ENCODE measurements around the gene TRIM72. TPM values are rescaled to one million over a fixed set of nuclear protein-coding genes. Genes with fewer than 3 reads are reported as not detected.
"Not testable (repeated sequence)": the region's sequence is repeated elsewhere in the genome, so short reads cannot be mapped to it uniquely, and the experiment has no call there.

The TRIM72 gene
- total and polyA plus RNA-seq, 8 donors = under 0.01 to 0.15 (median 0.10) TPM; not detected in 5

DNA sequence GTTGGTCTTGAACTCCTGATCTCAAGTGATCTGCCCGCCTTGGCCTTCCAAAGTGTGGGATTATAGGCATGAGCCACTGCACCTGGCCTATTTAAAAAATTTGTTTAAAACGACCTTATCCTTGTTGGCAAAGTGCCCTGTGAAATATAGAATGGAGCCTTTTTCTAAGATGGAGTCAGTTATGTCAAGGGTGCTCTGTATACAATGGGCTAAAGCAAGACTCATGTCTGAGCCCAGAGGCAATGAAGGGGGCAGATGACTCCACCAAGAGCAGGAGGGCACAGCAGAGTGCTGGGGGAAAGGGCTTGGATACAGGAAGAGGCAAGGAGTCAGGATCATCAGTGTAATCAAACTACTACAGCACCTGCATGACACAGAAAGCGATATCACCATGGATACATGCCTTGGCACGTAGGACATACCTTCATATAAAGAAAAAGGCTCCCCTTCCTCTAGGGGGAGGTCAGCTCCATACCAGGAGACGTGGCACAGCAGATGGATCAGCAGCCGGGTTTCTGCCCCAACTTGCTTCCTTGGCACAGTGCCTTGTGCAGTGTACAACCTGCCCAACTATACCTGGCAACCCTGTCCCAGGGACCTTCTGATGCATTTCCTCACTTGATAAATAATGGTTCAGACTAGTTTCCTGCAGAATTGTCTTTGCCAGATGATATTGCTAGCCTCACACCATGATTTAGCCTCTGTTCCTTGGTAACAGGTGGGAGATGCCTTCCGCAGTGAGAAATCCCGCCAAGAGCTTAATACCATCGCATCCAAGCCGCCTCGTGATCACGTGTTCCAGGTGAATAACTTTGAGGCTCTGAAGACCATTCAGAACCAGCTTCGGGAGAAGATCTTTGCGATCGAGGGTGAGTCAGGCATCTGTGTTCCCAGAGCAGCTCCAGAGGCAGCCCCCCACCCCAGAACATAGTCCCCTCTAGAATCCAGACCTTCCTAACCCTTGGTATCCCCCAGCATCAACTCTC lies 61.2 kb downstream of the TRIM72 start:
- peaks cover 0 to 9% (median 0%) of the 10 kb centered on the region in 4 donors for H3K36me3 ChIP-seq
- H3K27ac ChIP-seq = no peak overlapping the region
- no peak for DNase-seq
- no peak overlapping the region for H3K4me3 ChIP-seq
- TF ChIP-seq EP300 (IDR thresholded peaks at IDR 0.05) (no peak), POLR2A (IDR thresholded peaks at IDR 0.05) (no peak), POLR2AphosphoS5 (IDR thresholded peaks at IDR 0.05) (no peak)
- TF ChIP-seq, protein P1, sequence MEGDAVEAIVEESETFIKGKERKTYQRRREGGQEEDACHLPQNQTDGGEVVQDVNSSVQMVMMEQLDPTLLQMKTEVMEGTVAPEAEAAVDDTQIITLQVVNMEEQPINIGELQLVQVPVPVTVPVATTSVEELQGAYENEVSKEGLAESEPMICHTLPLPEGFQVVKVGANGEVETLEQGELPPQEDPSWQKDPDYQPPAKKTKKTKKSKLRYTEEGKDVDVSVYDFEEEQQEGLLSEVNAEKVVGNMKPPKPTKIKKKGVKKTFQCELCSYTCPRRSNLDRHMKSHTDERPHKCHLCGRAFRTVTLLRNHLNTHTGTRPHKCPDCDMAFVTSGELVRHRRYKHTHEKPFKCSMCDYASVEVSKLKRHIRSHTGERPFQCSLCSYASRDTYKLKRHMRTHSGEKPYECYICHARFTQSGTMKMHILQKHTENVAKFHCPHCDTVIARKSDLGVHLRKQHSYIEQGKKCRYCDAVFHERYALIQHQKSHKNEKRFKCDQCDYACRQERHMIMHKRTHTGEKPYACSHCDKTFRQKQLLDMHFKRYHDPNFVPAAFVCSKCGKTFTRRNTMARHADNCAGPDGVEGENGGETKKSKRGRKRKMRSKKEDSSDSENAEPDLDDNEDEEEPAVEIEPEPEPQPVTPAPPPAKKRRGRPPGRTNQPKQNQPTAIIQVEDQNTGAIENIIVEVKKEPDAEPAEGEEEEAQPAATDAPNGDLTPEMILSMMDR (IDR thresholded peaks at IDR 0.05) = no peak
- H3K9me3 ChIP-seq = peaks cover 0 to 5% (median 0%) of the 10 kb centered on the region in 4 donors
- intact Hi-C loops (cut with DNase I; ENCODE audit: low total_unique reads) = no loop called here
- H3K27me3 ChIP-seq = peaks cover 0 to 14% (median 0%) of the 10 kb centered on the region in 3 donors
- WGBS, 5 donors = 82 to 86% (median 84%) methylated on average over 13 to 15 of the region's 15 CpGs
- no peaks in the 10 kb centered on the region for H3K4me1 ChIP-seq

DNA sequence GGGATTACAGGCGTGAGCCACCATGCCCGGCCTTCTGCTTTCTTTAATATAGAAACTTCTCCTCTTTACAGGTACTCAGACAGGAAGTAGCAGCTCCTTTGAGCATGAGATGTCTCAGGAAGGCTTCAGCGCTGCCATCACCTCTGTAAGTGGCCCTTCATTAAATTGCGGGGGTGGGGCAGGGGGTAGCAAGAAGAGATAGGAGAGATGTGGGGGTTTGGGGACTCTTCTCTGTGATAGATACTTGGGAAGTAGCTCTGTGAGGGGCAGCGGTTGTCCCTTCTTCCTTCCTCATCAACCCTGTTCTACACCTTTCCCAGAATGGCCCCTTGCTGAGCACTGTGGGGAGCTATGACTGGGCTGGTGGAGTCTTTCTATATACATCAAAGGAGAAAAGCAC lies 62.7 kb downstream of the TRIM72 start:
- Histone ChIP-seq H3K27ac (no peak overlapping the region), H3K36me3 (peaks cover 0 to 9% (median 0%) of the 10 kb centered on the region in 4 donors), H3K4me1 (no peaks in the 10 kb centered on the region), H3K9me3 (peaks cover 0 to 5% (median 0%) of the 10 kb centered on the region in 4 donors), H3K27me3 (peaks cover 0 to 9% (median 0%) of the 10 kb centered on the region in 3 donors), H3K4me3 (no peak overlapping the region)
- DNase-seq = no peak
- WGBS, 5 donors = 77 to 81% (median 80%) methylated on average over 5 of the region's 5 CpGs
- TF ChIP-seq POLR2A (IDR thresholded peaks at IDR 0.05) = no peak
- TF ChIP-seq, protein P1 (IDR thresholded peaks at IDR 0.05) = no peak
- no peak for TF ChIP-seq POLR2AphosphoS5 (IDR thresholded peaks at IDR 0.05)
- TF ChIP-seq EP300 (IDR thresholded peaks at IDR 0.05) = no peak
- intact Hi-C loops (cut with DNase I; ENCODE audit: low total_unique reads) = no loop called here

DNA sequence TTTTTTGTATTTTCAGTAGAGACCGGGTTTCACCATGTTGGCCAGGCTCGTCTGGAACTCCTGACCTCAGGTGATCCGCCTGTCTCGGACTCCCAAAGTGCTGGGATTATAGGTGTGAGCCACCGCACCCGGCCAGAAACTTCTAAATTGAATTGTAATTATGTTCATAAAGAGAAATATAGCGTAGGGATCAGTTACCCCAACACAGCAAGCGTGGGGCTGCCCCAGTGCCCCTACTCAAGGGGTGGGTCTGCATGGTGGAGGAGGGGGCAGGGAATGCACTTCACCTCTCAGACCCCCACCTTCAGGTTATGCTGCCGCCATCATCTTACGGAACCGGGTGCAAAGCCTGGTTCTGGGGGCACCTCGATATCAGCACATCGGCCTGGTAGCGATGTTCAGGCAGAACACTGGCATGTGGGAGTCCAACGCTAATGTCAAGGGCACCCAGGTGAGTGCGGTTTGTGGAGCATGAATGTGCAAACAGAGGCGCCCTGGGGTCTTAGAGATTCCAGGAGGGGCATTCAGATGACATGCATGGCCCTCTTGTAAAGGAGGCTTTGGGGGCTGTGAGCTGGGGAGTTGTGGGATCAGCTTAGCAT lies 63.8 kb downstream of the TRIM72 start:
- H3K9me3 ChIP-seq = peaks cover 0 to 5% (median 0%) of the 10 kb centered on the region in 4 donors
- no peaks in the 10 kb centered on the region for H3K4me1 ChIP-seq
- peaks cover 0 to 9% (median 0%) of the 10 kb centered on the region in 4 donors for H3K36me3 ChIP-seq
- no peak overlapping the region for H3K27ac ChIP-seq
- intact Hi-C loops (cut with DNase I; ENCODE audit: low total_unique reads) = no loop called here
- H3K27me3 ChIP-seq = peaks cover 0 to 2% (median 0%) of the 10 kb centered on the region in 3 donors
- TF ChIP-seq EP300 (IDR thresholded peaks at IDR 0.05) = no peak
- TF ChIP-seq, protein P1 (IDR thresholded peaks at IDR 0.05) = no peak
- TF ChIP-seq POLR2AphosphoS5 (IDR thresholded peaks at IDR 0.05) = no peak
- TF ChIP-seq POLR2A (IDR thresholded peaks at IDR 0.05) = no peak
- 86 to 89% (median 87%) methylated on average over 17 of the region's 17 CpGs for WGBS, 5 donors
- DNase-seq = no peak
- no peak overlapping the region for H3K4me3 ChIP-seq

DNA sequence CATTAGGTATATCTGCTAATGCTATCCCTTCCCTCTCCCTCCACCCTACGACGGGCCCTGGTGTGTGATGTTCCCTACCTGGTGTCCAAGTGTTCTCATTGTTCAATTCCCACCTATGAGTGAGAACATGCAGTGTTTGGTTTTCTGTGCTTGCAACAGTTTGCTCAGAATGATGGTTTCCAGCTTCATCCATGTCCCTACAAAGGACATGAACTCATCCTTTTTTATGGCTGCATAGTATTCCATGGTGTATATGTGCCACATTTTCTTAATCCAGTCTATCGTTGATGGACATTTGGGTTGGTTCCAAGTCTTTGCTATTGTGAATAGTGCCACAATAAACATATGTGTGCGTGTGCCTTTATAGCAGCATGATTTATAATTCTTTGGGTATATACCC lies 64.9 kb downstream of the TRIM72 start:
- 81 to 95% (median 93%) methylated on average over 3 to 4 of the region's 4 CpGs for WGBS, 5 donors
- H3K9me3 ChIP-seq; H3K27ac ChIP-seq; H3K27me3 ChIP-seq; H3K4me3 ChIP-seq; intact Hi-C loops (cut with DNase I; ENCODE audit: low total_unique reads); DNase-seq; H3K4me1 ChIP-seq; H3K36me3 ChIP-seq: not testable (repeated sequence)

Small RNA genes lying within 50 kb of the gene (small RNA-seq; reads per million reads assigned to genes)
- gene AC009088.4 (0 reads per million in 4 donors), gene NDUFA3P6 (0 reads per million in 4 donors)

Other genes with a start within 250 kb of the TRIM72 start
- gene HSD3B7, start 228.9 kb upstream of the TRIM72 start, total RNA-seq = 10 to 100 TPM in 3 of 5 donors, 1 to 10 TPM in 2; 2.9 to 52.7 (median 13.4) TPM
- 10 to 100 TPM in 1 of 3 donors, 1 to 10 TPM in 2; 4.3 to 19.5 (median 7.3) TPM for gene HSD3B7, start 228.9 kb upstream of the TRIM72 start, polyA plus RNA-seq
- gene STX1B, start 203.5 kb upstream of the TRIM72 start, total RNA-seq = under 1 TPM in 1 of 5 donors, not detected in 4; 0.55 TPM
- under 1 TPM; 0.15 to 1.00 (median 0.78) TPM for gene STX1B, start 203.5 kb upstream of the TRIM72 start, polyA plus RNA-seq
- gene STX4, start 180.6 kb upstream of the TRIM72 start, total RNA-seq = 100 to 1,000 TPM in 2 of 5 donors, 10 to 100 TPM in 3; 13.8 to 254 (median 60.0) TPM
- gene STX4, start 180.6 kb upstream of the TRIM72 start, polyA plus RNA-seq = 10 to 100 TPM; 59.3 to 73.9 (median 60.4) TPM
- gene ZNF668, start 139.9 kb upstream of the TRIM72 start, total RNA-seq = 10 to 100 TPM in 3 of 5 donors, 1 to 10 TPM in 1, not detected in 1; 8.6 to 14.2 (median 12.0) TPM
- gene ZNF668, start 139.9 kb upstream of the TRIM72 start, polyA plus RNA-seq = 1 to 10 TPM; 5.7 to 10.0 (median 6.0) TPM
- gene ZNF646, start 139.7 kb upstream of the TRIM72 start, total RNA-seq = 10 to 100 TPM in 2 of 5 donors, 1 to 10 TPM in 3; 6.7 to 13.4 (median 9.0) TPM
- 1 to 10 TPM; 2.1 to 5.0 (median 2.6) TPM for gene ZNF646, start 139.7 kb upstream of the TRIM72 start, polyA plus RNA-seq
- 1 to 10 TPM in 3 of 5 donors, under 1 TPM in 1, not detected in 1; 0.87 to 5.3 (median 1.9) TPM for gene PRSS53, start 125.2 kb upstream of the TRIM72 start, total RNA-seq
- 1 to 10 TPM in 2 of 3 donors, under 1 TPM in 1; 0.46 to 1.3 (median 1.1) TPM for gene PRSS53, start 125.2 kb upstream of the TRIM72 start, polyA plus RNA-seq
- 100 to 1,000 TPM in 1 of 5 donors, 10 to 100 TPM in 4; 20.1 to 191 (median 35.0) TPM for gene VKORC1, start 119.3 kb upstream of the TRIM72 start, total RNA-seq
- gene VKORC1, start 119.3 kb upstream of the TRIM72 start, polyA plus RNA-seq = 10 to 100 TPM; 53.2 to 90.8 (median 62.9) TPM
- gene BCKDK, start 105.7 kb upstream of the TRIM72 start, total RNA-seq = 100 to 1,000 TPM in 1 of 5 donors, 10 to 100 TPM in 4; 11.0 to 197 (median 58.3) TPM
- 10 to 100 TPM; 27.4 to 40.9 (median 34.0) TPM for gene BCKDK, start 105.7 kb upstream of the TRIM72 start, polyA plus RNA-seq
- 100 to 1,000 TPM in 1 of 5 donors, 10 to 100 TPM in 4; 38.8 to 114 (median 64.9) TPM for gene KAT8, start 96.5 kb upstream of the TRIM72 start, total RNA-seq
- gene KAT8, start 96.5 kb upstream of the TRIM72 start, polyA plus RNA-seq = 10 to 100 TPM; 45.0 to 51.4 (median 45.8) TPM
- 100 to 1,000 TPM in 2 of 5 donors, 10 to 100 TPM in 2, 1 to 10 TPM in 1; 5.8 to 176 (median 70.5) TPM for gene PRSS8, start 78.4 kb upstream of the TRIM72 start, total RNA-seq
- gene PRSS8, start 78.4 kb upstream of the TRIM72 start, polyA plus RNA-seq = 100 to 1,000 TPM in 2 of 3 donors, 10 to 100 TPM in 1; 39.3 to 151 (median 115) TPM
- gene PRSS36, start 64.1 kb upstream of the TRIM72 start, total RNA-seq = 10 to 100 TPM in 1 of 5 donors, 1 to 10 TPM in 1, under 1 TPM in 1, not detected in 2; 0.87 to 26.3 (median 2.6) TPM
- 1 to 10 TPM; 2.1 to 4.0 (median 2.9) TPM for gene PRSS36, start 64.1 kb upstream of the TRIM72 start, polyA plus RNA-seq
- gene FUS, start 34.0 kb upstream of the TRIM72 start, total RNA-seq = 100 to 1,000 TPM in 2 of 5 donors, 10 to 100 TPM in 3; 41.1 to 133 (median 60.3) TPM
- 100 to 1,000 TPM; 130 to 175 (median 135) TPM for gene FUS, start 34.0 kb upstream of the TRIM72 start, polyA plus RNA-seq
- 100 to 1,000 TPM in 1 of 5 donors, 10 to 100 TPM in 4; 10.5 to 484 (median 29.8) TPM for gene PYCARD, start 11.4 kb upstream of the TRIM72 start, total RNA-seq
- 10 to 100 TPM; 35.7 to 64.9 (median 49.9) TPM for gene PYCARD, start 11.4 kb upstream of the TRIM72 start, polyA plus RNA-seq
- gene PYDC1, start 3.0 kb downstream of the TRIM72 start, total RNA-seq = not detected
- gene PYDC1, start 3.0 kb downstream of the TRIM72 start, polyA plus RNA-seq = not detected
- 100 to 1,000 TPM in 2 of 5 donors, 1 to 10 TPM in 3; 1.8 to 145 (median 7.2) TPM for gene ITGAM, start 45.9 kb downstream of the TRIM72 start, total RNA-seq
- gene ITGAM, start 45.9 kb downstream of the TRIM72 start, polyA plus RNA-seq = 1 to 10 TPM; 1.2 to 3.8 (median 2.6) TPM
- 1 to 10 TPM in 4 of 5 donors, not detected in 1; 4.1 to 6.7 (median 5.6) TPM for gene ITGAX, start 141.1 kb downstream of the TRIM72 start, total RNA-seq
- gene ITGAX, start 141.1 kb downstream of the TRIM72 start, polyA plus RNA-seq = 1 to 10 TPM; 1.1 to 2.0 (median 1.9) TPM
- under 1 TPM in 2 of 5 donors, not detected in 3; 0.29 to 0.37 TPM for gene ITGAD, start 179.2 kb downstream of the TRIM72 start, total RNA-seq
- not detected for gene ITGAD, start 179.2 kb downstream of the TRIM72 start, polyA plus RNA-seq
- gene COX6A2, start 214.2 kb downstream of the TRIM72 start, total RNA-seq = not detected
- 1 to 10 TPM in 2 of 3 donors, not detected in 1; 1.4 to 8.2 TPM for gene COX6A2, start 214.2 kb downstream of the TRIM72 start, polyA plus RNA-seq
- gene ZNF843, start 228.7 kb downstream of the TRIM72 start, total RNA-seq = under 1 TPM in 2 of 5 donors, not detected in 3; 0.18 to 0.45 TPM
- under 1 TPM; 0.15 to 0.37 (median 0.31) TPM for gene ZNF843, start 228.7 kb downstream of the TRIM72 start, polyA plus RNA-seq
- gene ARMC5, start 245.4 kb downstream of the TRIM72 start, total RNA-seq = 10 to 100 TPM in 2 of 5 donors, 1 to 10 TPM in 2, not detected in 1; 2.6 to 29.8 (median 15.1) TPM
- gene ARMC5, start 245.4 kb downstream of the TRIM72 start, polyA plus RNA-seq = 10 to 100 TPM in 2 of 3 donors, 1 to 10 TPM in 1; 6.7 to 13.0 (median 11.3) TPM